Endothelial cell of umbilical vein (primary cell): Measurements from ENCODE around the gene AKAP6.

ENCODE experiments used
- CTCF ChIP-seq, 2 donors: IDR thresholded peaks; 1 replicate in 1 of 2; 2 replicates in 1 of 2; pipeline ENCODE4 v1.5.1; 2011; ENCODE audit warnings: low read length in 2 of 2, mild to moderate bottlenecking in 2 of 2, moderate library complexity in 2 of 2, control low read depth in 1 of 2, inconsistent platforms in 1 of 2, low read depth in 1 of 2; ENCODE audit not compliant: insufficient read depth in 1 of 2; ENCODE audit errors: extremely low read depth in 1 of 2
- GATA2 ChIP-seq: IDR thresholded peaks from 2 replicates; pipeline ENCODE4 v1.7.0; 2011; ENCODE audit warnings: low read depth, mild to moderate bottlenecking, moderate library complexity, mixed read lengths, low read length; ENCODE audit not compliant: insufficient read length, insufficient read depth
- JUN ChIP-seq: IDR thresholded peaks from 2 replicates; pipeline ENCODE4 v1.6.1; 2011; ENCODE audit warnings: borderline replicate concordance, low read depth; ENCODE audit not compliant: insufficient read length, insufficient read depth
- MAX ChIP-seq: IDR thresholded peaks from 2 replicates; pipeline ENCODE4 v1.6.1; 2011; ENCODE audit not compliant: insufficient read depth, insufficient read length
- MYC ChIP-seq: IDR thresholded peaks from one replicate; pipeline ENCODE4 v1.6.1; 2011; ENCODE audit warnings: mild to moderate bottlenecking, low read depth, low read length
- POLR2A ChIP-seq: IDR thresholded peaks from 2 replicates; pipeline ENCODE4 v1.6.1; 2012; ENCODE audit warnings: low read depth, mild to moderate bottlenecking, control low read depth, low read length
- POLR2AphosphoS5 ChIP-seq: IDR thresholded peaks from 2 replicates; pipeline ENCODE4 v1.6.1; 2012; ENCODE audit warnings: low read depth, mild to moderate bottlenecking, control low read depth, low read length, moderate library complexity; ENCODE audit not compliant: insufficient read depth

- TF ChIP-seq CTCF (IDR thresholded peaks at IDR 0.05; ENCODE audit: extremely low read depth in 1 of 2, insufficient read depth in 1 of 2, low read depth in 1 of 2, low read length in 2 of 2) (no peak), POLR2A (no peak), MYC (no peak), GATA2 (no peak), MAX (no peak), JUN (no peak), POLR2AphosphoS5 (no peak)
These were observed 273.6 kb downstream of the AKAP6 start for GRCh38 chr14:32602699-32603098.
